ENCODE measurements around the gene IGSF8.

The IGSF8 gene

DNA sequence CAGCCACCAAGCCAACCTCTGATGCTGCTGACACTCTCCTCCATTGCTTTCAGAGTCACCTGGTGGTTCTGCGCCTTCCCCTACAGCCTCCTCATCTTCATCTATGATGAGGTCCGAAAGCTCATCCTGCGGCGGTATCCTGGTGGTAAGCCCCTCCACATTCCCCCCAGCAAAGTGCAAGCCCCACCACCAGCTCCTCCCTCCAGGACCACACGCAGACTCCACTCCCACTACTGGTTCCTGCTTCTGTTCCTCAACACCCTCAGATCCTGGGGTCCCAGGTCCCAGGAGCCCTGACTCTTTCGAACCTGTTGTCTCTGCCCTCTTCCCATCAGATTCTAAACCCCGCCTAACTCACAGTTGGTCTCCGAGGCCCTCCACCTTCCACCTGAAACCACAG, 41.4 kb upstream of the IGSF8 start:
- Mint-ChIP-seq H3K27me3 (ENCODE audit: low read depth, poor library complexity) (peaks cover 11% of the 10 kb centered on the region), H3K4me3 (no peak overlapping the region), H3K4me1 (peaks cover 17% of the 10 kb centered on the region), H3K9me3 (no peaks in the 10 kb centered on the region), H3K27ac (no peak overlapping the region), H3K36me3 (ENCODE audit: low read depth) (peaks cover 47% of the 10 kb centered on the region)
- no peak for DNase-seq
- TF ChIP-seq, protein P1, sequence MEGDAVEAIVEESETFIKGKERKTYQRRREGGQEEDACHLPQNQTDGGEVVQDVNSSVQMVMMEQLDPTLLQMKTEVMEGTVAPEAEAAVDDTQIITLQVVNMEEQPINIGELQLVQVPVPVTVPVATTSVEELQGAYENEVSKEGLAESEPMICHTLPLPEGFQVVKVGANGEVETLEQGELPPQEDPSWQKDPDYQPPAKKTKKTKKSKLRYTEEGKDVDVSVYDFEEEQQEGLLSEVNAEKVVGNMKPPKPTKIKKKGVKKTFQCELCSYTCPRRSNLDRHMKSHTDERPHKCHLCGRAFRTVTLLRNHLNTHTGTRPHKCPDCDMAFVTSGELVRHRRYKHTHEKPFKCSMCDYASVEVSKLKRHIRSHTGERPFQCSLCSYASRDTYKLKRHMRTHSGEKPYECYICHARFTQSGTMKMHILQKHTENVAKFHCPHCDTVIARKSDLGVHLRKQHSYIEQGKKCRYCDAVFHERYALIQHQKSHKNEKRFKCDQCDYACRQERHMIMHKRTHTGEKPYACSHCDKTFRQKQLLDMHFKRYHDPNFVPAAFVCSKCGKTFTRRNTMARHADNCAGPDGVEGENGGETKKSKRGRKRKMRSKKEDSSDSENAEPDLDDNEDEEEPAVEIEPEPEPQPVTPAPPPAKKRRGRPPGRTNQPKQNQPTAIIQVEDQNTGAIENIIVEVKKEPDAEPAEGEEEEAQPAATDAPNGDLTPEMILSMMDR (IDR thresholded peaks at IDR 0.05): no peak

DNA sequence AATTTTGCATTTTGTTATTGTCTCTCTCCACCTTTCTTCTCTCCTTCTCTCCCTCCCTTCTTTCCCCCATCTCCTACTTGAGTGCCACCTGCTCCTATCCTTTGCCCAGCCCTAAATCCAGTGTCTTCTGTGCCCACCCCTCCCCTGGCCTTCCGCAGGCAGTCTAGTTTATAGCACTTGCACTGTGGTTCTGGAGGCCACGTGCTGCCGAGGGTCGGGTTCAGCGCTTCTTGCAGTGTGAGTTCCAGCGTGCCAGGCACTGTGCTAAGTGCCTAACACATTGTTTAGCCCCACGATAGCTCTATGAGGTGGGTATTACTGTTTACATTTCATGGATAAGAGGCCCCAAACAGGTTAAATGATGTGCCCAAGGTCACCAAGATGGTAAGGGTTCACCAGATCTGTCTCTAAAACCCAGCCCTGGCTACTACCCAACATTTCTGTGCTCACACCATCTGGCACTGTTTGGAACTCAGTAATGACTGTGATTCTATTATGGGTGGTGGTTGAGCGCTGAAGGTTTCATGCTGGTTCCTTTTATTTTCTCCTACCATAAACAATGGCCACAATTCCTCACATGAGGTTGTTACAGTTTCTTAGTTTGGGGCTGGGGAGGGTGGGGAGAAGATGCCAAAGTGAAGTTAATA, 38.9 kb upstream of the IGSF8 start:
- Mint-ChIP-seq H3K4me1 (peaks cover 15% of the 10 kb centered on the region), H3K27ac (no peak overlapping the region), H3K4me3 (no peak overlapping the region), H3K36me3 (ENCODE audit: low read depth) (peaks cover 50% of the 10 kb centered on the region), H3K27me3 (ENCODE audit: low read depth, poor library complexity) (peaks cover 10% of the 10 kb centered on the region), H3K9me3 (no peaks in the 10 kb centered on the region)
- DNase-seq: no peak
- TF ChIP-seq, protein P1 (IDR thresholded peaks at IDR 0.05): no peak

DNA sequence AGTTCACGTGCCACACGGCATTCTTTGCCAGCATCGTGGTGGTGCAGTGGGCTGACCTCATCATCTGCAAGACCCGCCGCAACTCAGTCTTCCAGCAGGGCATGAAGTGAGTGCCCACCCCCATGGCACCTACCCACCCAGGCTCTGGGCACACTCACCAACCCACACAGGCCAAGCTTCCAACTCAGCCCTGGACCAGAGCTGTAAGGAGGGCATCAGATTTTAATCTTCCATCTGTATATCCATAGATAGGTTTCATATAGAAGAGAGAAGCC, 38.4 kb upstream of the IGSF8 start:
- H3K4me1 Mint-ChIP-seq: peaks cover 15% of the 10 kb centered on the region
- H3K27me3 Mint-ChIP-seq (ENCODE audit: low read depth, poor library complexity): peaks cover 10% of the 10 kb centered on the region
- no peak overlapping the region for H3K27ac Mint-ChIP-seq
- DNase-seq: no peak
- no peaks in the 10 kb centered on the region for H3K9me3 Mint-ChIP-seq
- H3K4me3 Mint-ChIP-seq: no peak overlapping the region
- H3K36me3 Mint-ChIP-seq (ENCODE audit: low read depth): peaks cover 45% of the 10 kb centered on the region
- TF ChIP-seq, protein P1 (IDR thresholded peaks at IDR 0.05): no peak

DNA sequence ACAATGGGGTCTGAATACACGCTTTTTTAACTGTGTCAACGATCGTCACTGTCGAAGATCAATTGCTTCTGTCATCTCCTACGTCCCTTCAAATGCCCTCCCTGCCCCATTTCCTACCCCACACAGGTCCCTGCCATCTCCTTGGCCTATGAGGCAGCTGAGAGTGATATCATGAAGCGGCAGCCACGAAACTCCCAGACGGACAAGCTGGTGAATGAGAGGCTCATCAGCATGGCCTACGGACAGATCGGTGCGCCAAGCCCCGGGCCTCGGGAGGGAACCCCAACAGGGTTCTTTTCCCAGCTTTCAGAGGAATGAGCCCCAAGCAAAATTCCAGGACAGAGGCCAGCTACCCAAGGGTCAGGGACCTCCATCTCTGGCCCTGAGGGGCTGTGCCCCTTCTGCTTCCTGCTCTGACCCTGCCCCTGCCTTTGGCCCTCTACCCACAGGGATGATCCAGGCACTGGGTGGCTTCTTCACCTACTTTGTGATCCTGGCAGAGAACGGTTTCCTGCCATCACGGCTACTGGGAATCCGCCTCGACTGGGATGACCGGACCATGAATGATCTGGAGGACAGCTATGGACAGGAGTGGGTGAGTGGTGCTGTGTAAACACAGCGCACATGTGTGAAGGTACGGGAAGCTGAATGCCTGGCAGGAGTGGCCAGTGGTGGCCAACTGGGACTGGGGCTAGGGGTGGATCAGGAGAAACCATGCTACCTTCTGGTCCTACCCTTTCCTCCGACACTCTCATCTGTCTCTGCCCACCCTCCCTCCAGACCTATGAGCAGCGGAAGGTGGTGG, 37.9 kb upstream of the IGSF8 start:
- Mint-ChIP-seq H3K27me3 (ENCODE audit: low read depth, poor library complexity) (peaks cover 10% of the 10 kb centered on the region), H3K4me1 (peaks cover 15% of the 10 kb centered on the region), H3K9me3 (no peaks in the 10 kb centered on the region), H3K27ac (no peak overlapping the region), H3K36me3 (ENCODE audit: low read depth) (peaks cover 42% of the 10 kb centered on the region), H3K4me3 (no peak overlapping the region)
- TF ChIP-seq, protein P1 (IDR thresholded peaks at IDR 0.05): no peak
- DNase-seq: no peak

DNA sequence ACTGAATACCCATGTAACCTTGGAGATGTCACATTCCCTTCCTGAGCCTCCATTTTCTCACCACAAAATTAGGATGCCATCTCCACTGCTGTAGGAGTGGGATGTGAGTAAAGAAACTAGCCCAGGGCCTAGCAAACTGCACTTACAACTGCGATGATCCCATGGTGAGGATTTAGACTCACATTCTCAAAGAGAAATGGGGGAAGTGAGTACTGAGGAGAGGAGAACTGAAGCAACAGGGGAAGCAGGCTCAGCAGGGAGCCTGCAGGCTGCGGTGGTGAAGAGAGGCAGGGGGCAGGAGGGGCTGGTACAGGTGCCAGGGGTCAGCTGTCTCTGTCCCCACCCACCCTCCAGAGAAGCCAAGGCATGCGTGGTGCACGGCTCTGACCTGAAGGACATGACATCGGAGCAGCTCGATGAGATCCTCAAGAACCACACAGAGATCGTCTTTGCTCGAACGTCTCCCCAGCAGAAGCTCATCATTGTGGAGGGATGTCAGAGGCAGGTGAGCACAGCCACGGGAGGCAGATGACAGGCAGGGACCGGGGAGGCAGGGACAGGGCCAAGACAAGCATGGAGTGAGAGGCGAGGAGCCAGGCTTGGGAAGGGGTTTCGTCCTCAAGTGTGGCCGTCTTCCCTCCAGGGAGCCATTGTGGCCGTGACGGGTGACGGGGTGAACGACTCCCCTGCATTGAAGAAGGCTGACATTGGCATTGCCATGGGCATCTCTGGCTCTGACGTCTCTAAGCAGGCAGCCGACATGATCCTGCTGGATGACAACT, 36.6 kb upstream of the IGSF8 start:
- no peak overlapping the region for H3K27ac Mint-ChIP-seq
- peaks cover 8% of the 10 kb centered on the region for H3K4me1 Mint-ChIP-seq
- no peaks in the 10 kb centered on the region for H3K9me3 Mint-ChIP-seq

More for the DNA sequence above, 36.6 kb upstream of the IGSF8 start:
- Mint-ChIP-seq H3K4me3 (no peak overlapping the region), H3K36me3 (ENCODE audit: low read depth) (peaks cover 37% of the 10 kb centered on the region), H3K27me3 (ENCODE audit: low read depth, poor library complexity) (peaks cover 10% of the 10 kb centered on the region)
- no peak for DNase-seq
- TF ChIP-seq, protein P1 (IDR thresholded peaks at IDR 0.05): no peak

All from nephron progenitor cell (in vitro differentiated cells).